Measurements from ENCODE around the gene GP5. TPM values are rescaled to one million over a fixed set of nuclear protein-coding genes. Genes with fewer than 3 reads are reported as not detected.

The GP5 gene
- total and polyA plus RNA-seq, 9 of the 15 experiments (the other 6 are each of a cell fraction or from before 2014, with no cell fraction given) = 0.03 to 0.04 (median 0.04) TPM; not detected in 6

GRCh38 chr3:194447657-194448056 lies 48.6 kb upstream of the GP5 start (continued):
- no peak for TF ChIP-seq RREB1 (CRISPR knock-in tag; IDR thresholded peaks at IDR 0.05)
- no peak for TF ChIP-seq MTA3 (IDR thresholded peaks at IDR 0.05; ENCODE audit: borderline replicate concordance)
- TF ChIP-seq BMI1 (IDR thresholded peaks at IDR 0.05; ENCODE audit: low read length) = no peak
- TF ChIP-seq CBX2 (IDR thresholded peaks at IDR 0.05; ENCODE audit: insufficient read depth, low read length, poor library complexity, severe bottlenecking) = no peak
- no peak for TF ChIP-seq ELF2 (CRISPR knock-in tag; IDR thresholded peaks at IDR 0.05)
- TF ChIP-seq ARID2 (IDR thresholded peaks at IDR 0.05) = no peak
- no peak for TF ChIP-seq YY1 (IDR thresholded peaks at IDR 0.05; ENCODE audit: borderline replicate concordance in 1 of 3, control insufficient read depth in 1 of 3, extremely low read depth in 1 of 3, insufficient read depth in 3 of 3, insufficient read length in 1 of 3, insufficient replicate concordance in 2 of 3, low read depth in 1 of 3, low read length in 2 of 3)
- no peak for TF ChIP-seq SMARCC2 (IDR thresholded peaks at IDR 0.05; ENCODE audit: low read depth)
- TF ChIP-seq VEZF1 (CRISPR knock-in tag; IDR thresholded peaks at IDR 0.05) = no peak

Data from K562 (cell line).